Measurements from ENCODE around the gene CCS. TPM values are rescaled to one million over a fixed set of nuclear protein-coding genes. Genes with fewer than 3 reads are reported as not detected.

CCS gene
- total and polyA plus RNA-seq, 2 of the 4 experiments (the other 2 are of a cell fraction) = 20.1 to 53.0 TPM

DNA sequence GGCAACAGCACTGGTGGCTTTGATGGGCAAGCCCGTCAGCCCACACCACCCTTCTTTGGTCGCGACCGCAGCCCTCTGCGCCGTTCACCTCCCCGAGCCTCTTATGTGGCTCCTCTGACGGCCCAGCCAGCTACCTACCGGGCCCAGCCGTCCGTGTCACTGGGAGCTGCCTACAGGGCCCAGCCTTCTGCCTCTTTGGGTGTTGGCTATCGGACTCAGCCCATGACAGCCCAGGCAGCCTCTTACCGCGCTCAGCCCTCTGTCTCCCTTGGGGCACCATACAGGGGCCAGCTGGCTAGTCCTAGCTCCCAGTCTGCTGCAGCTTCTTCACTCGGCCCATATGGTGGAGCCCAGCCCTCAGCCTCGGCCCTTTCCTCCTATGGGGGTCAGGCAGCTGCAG lies 31.5 kb downstream of the CCS start:
- no peak overlapping the region for H3K27ac ChIP-seq (ENCODE audit: insufficient read depth, low read length)
- no peak overlapping the region for H4K5ac ChIP-seq (ENCODE audit: low read depth, low read length)
- peaks cover 37% of the 10 kb centered on the region for H3K9me1 ChIP-seq (ENCODE audit: insufficient read depth, low read length)
- no peak overlapping the region for H3K4me3 ChIP-seq (ENCODE audit: insufficient read depth, low read depth, low read length)
- H3K23ac ChIP-seq (ENCODE audit: low read depth, low read length) = no peak overlapping the region
- no peaks in the 10 kb centered on the region for H3K27me3 ChIP-seq (ENCODE audit: control insufficient read depth, insufficient read depth, low read length)
- no peak overlapping the region for H2AK5ac ChIP-seq (ENCODE audit: low read depth, low read length)
- H4K20me1 ChIP-seq (ENCODE audit: insufficient read depth, low read length) = peaks cover 99% of the 10 kb centered on the region
- DNase-seq = no peak
- POLR2A ChIA-PET (ENCODE audit: unreplicated experiment) = no interaction called here
- peaks cover 25 to 74% of the 10 kb centered on the region in 2 experiments; a peak in 3 of 4 replicates for H3K79me1 ChIP-seq (ENCODE audit: low read depth in 1 of 2, low read length in 2 of 2)
- H2AK9ac ChIP-seq (replicated peaks; ENCODE audit: low read depth, low read length, poor library complexity) = no peak overlapping the region
- peaks cover 2% of the 10 kb centered on the region; the same call in 1 of the 2 replicates for H3K4me1 ChIP-seq (ENCODE audit: control insufficient read depth, insufficient read depth, low read length)
- intact Hi-C loops (cut with micrococcal nuclease) (no loop called here), in situ Hi-C loops (cut with MboI; ENCODE audit: low sequenced_read_pairs) (no loop called here), dilution Hi-C loops (cut with HindIII; ENCODE audit: low sequenced_read_pairs, unreplicated experiment) (no loop called here)
- H3K18ac ChIP-seq (ENCODE audit: low read depth, low read length) = no peak overlapping the region
- no peak overlapping the region for H2BK20ac ChIP-seq (ENCODE audit: low read depth, low read length)
- WGBS, 2 experiments (ENCODE audit: extremely low coverage in 2 of 2, insufficient read length in 1 of 2) = 91% methylated on average over 12 of the region's 16 CpGs; no CpG with 5 or more reads in 1 of the 2 experiments
- H3K36me3 ChIP-seq (ENCODE audit: control insufficient read depth, insufficient read depth, low read length) = peaks cover 64% of the 10 kb centered on the region
- H3K4me2 ChIP-seq (ENCODE audit: low read depth, low read length) = no peak overlapping the region
- H4K91ac ChIP-seq (ENCODE audit: insufficient read depth, low read depth, low read length) = no peak overlapping the region
- ATAC-seq (ENCODE audit: low read depth) = no peak
- H2BK15ac ChIP-seq (ENCODE audit: low read depth, low read length) = no peak overlapping the region
- H2BK120ac ChIP-seq (ENCODE audit: low read depth, low read length) = no peak overlapping the region
- CTCF ChIA-PET = no interaction called here
- no peak for TF ChIP-seq MXI1 (IDR thresholded peaks at IDR 0.05; ENCODE audit: borderline replicate concordance, low read depth, low read length)
- TF ChIP-seq MAZ (IDR thresholded peaks at IDR 0.05; ENCODE audit: borderline replicate concordance, low read depth, low read length) = no peak
- no peak for TF ChIP-seq RCOR1 (IDR thresholded peaks at IDR 0.05; ENCODE audit: insufficient replicate concordance, low read length)
- no peak for TF ChIP-seq SMC3 (IDR thresholded peaks at IDR 0.05; ENCODE audit: low read depth, low read length)
- TF ChIP-seq RFX5 (IDR thresholded peaks at IDR 0.05; ENCODE audit: low read depth, low read length) = no peak
- TF ChIP-seq BHLHE40 (IDR thresholded peaks at IDR 0.05; ENCODE audit: low read depth, low read length) = no peak
- TF ChIP-seq CHD1 (IDR thresholded peaks at IDR 0.05; ENCODE audit: low read depth, low read length) = no peak
- no peak for TF ChIP-seq FOS (IDR thresholded peaks at IDR 0.05; ENCODE audit: low read depth, low read length)
- no peak for TF ChIP-seq CEBPB (IDR thresholded peaks at IDR 0.05; ENCODE audit: low read depth, low read length)
- TF ChIP-seq NFE2L2 (IDR thresholded peaks at IDR 0.05; ENCODE audit: low read depth, low read length) = no peak
- TF ChIP-seq ELK1 (IDR thresholded peaks at IDR 0.05; ENCODE audit: borderline replicate concordance, low read depth, low read length) = no peak
- no peak for TF ChIP-seq POLR2A (IDR thresholded peaks at IDR 0.05; ENCODE audit: low read depth, low read length)
- H2BK5ac ChIP-seq (ENCODE audit: low read depth, low read length, poor library complexity, severe bottlenecking) = no peak overlapping the region
- H2AFZ ChIP-seq (replicated peaks; ENCODE audit: low read length, poor library complexity) = no peak overlapping the region
- H3K9me3 ChIP-seq (ENCODE audit: control insufficient read depth, insufficient read depth, low read length) = no peaks in the 10 kb centered on the region
- H3K9ac ChIP-seq (ENCODE audit: low read depth, low read length) = no peak overlapping the region
- H3K56ac ChIP-seq (ENCODE audit: extremely low read depth, insufficient read depth, low read length) = no peak overlapping the region
- H4K8ac ChIP-seq (ENCODE audit: low read depth in 2 of 2, low read length in 2 of 2) = no peak overlapping the region
- no peak overlapping the region for H3K14ac ChIP-seq (replicated peaks; ENCODE audit: low read depth, low read length)
- BruUV-seq (replicated peaks) = no TSS peak
- no peak overlapping the region for H3K4ac ChIP-seq (ENCODE audit: low read depth, low read length)

All from IMR-90 (cell line).